ENCODE results near the gene BLACAT1. TPM values are rescaled to one million over a fixed set of nuclear protein-coding genes. Genes with fewer than 3 reads are reported as not detected.
A peak's percentile ranks its signal among the peaks of the same experiment; 100 is the strongest.
"Not testable (repeated sequence)": the region's sequence is repeated elsewhere in the genome, so short reads cannot be mapped to it uniquely, and the experiment has no call there.

Gene BLACAT1
- total RNA-seq, 3 donors from 2014 or later = 0.66 to 1.5 TPM; not detected in 1

DNA sequence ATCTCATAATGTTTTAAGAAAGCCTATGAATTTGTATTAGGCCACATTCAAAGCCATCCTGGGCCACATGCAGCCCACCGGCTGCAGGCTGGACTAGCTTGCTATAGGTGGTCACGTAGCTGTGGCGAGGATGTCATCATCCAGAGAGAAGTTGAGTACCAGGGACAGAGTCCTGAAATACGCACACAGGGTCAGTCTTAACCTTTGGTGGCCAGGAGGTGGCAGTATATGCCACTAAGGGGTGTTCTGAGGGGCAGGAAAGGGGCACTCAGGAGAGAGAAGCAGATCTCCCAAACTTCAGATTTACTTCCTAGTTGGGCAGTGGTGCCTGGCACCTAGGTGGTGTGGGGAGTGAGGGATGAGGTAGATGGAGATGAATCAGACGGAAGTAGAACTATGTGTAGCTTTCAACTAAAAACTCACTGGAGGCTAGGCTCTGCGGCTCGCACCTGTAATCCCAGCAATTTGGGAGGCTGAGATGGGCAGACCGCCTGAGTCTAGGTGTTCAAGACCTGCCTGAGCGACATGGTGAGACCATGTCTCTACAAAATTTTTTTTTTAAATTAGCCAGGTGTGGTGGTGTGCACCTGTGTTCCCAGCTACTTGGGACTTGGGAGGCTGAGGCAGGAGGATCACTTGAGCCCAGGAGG, 32.4 kb upstream of the BLACAT1 start:
- Histone ChIP-seq H3K27me3 (no peaks in the 10 kb centered on the region), H3K36me3 (no peaks in the 10 kb centered on the region), H3K4me1 (peaks cover 5 to 13% of the 10 kb centered on the region in 2 donors), H3K4me3 (no peak overlapping the region), H3K27ac (no peak overlapping the region), H3K9me3 (no peaks in the 10 kb centered on the region)
- TF ChIP-seq POLR2AphosphoS5 (IDR thresholded peaks at IDR 0.05) = no peak
- TF ChIP-seq, protein P1, sequence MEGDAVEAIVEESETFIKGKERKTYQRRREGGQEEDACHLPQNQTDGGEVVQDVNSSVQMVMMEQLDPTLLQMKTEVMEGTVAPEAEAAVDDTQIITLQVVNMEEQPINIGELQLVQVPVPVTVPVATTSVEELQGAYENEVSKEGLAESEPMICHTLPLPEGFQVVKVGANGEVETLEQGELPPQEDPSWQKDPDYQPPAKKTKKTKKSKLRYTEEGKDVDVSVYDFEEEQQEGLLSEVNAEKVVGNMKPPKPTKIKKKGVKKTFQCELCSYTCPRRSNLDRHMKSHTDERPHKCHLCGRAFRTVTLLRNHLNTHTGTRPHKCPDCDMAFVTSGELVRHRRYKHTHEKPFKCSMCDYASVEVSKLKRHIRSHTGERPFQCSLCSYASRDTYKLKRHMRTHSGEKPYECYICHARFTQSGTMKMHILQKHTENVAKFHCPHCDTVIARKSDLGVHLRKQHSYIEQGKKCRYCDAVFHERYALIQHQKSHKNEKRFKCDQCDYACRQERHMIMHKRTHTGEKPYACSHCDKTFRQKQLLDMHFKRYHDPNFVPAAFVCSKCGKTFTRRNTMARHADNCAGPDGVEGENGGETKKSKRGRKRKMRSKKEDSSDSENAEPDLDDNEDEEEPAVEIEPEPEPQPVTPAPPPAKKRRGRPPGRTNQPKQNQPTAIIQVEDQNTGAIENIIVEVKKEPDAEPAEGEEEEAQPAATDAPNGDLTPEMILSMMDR (IDR thresholded peaks at IDR 0.05) = peak; percentile 44 to 84 (median 56)
- intact Hi-C loops (cut with DNase I; ENCODE audit: low total_unique reads) = no loop called here
- DNase-seq (ENCODE audit: low spot score in 2 of 2) = no peak

- Histone ChIP-seq H3K4me1 (no peaks in the 10 kb centered on the region), H3K36me3 (no peaks in the 10 kb centered on the region), H3K27me3 (peaks cover 0 to 8% of the 10 kb centered on the region in 2 donors), H3K27ac (no peak overlapping the region), H3K9me3 (no peaks in the 10 kb centered on the region), H3K4me3 (no peak overlapping the region)
- TF ChIP-seq POLR2AphosphoS5 (IDR thresholded peaks at IDR 0.05) = no peak
- no peak for TF ChIP-seq POLR2A (IDR thresholded peaks at IDR 0.05)
- TF ChIP-seq, protein P1 (IDR thresholded peaks at IDR 0.05) = no peak
- intact Hi-C loops (cut with DNase I; ENCODE audit: low total_unique reads) = no loop called here
- no peak for DNase-seq (ENCODE audit: low spot score in 2 of 2)
Observed at GRCh38 chr1:205486258-205486657, 30.4 kb upstream of the BLACAT1 start.

DNA sequence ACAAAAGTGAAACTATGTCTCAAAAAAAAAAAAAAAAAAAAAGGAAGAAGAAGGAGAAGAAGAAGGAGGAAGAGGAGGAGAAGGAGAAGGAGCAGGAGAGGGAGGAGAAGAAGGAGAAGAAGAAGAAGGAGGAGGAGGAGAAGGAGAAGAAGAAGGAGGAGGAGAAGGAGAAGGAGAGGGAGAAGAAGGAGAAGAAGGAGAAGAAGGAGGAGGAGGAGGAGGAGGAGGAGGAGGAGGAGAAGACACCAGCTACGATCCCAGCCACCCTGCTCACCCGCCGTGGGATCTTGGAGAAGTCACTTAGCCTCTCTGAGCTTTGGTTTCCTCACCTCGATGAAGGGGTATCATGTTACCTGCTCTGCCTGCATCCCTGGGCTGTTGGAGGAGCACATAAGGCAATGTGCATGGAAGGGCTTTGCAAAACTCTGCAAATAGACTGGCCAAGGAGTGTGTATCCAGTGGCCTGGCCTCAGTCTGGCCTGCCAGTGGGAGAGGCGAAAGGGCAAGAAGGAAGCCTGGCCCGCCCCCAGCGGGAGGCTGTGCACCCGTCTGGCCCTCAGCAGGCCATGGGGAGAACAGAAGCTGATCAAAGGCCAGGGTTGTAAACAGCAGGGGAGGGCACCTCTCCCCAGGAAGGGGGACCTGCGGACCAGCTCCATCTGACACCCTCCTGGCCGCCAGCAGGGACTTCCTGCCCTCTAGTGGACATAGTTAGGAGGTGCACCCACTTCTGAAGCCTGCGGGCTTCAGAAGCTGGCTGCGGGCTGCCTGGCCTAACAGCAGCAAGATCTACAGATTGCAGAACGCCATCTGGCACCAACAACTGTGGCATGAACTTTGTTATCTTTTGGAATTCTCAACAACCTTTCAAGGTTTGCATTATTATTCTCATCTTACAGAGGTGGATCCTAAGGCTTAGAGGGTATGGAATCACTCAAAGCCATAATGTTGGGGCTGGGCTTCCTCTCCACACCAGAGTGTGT, 29.4 kb upstream of the BLACAT1 start:
- Histone ChIP-seq H3K36me3 (no peaks in the 10 kb centered on the region), H3K27me3 (peaks cover 0 to 9% of the 10 kb centered on the region in 2 donors), H3K9me3 (no peaks in the 10 kb centered on the region), H3K4me3 (no peak overlapping the region), H3K4me1 (no peaks in the 10 kb centered on the region), H3K27ac (no peak overlapping the region)
- intact Hi-C loops (cut with DNase I; ENCODE audit: low total_unique reads) = no loop called here
- DNase-seq (ENCODE audit: low spot score in 2 of 2) = peak in 1 of 2 donors; percentile 50
- TF ChIP-seq POLR2AphosphoS5 (IDR thresholded peaks at IDR 0.05) (no peak), POLR2A (IDR thresholded peaks at IDR 0.05) (no peak)
- TF ChIP-seq, protein P1 (IDR thresholded peaks at IDR 0.05) = peak; percentile 86 to 96 (median 87)

DNA sequence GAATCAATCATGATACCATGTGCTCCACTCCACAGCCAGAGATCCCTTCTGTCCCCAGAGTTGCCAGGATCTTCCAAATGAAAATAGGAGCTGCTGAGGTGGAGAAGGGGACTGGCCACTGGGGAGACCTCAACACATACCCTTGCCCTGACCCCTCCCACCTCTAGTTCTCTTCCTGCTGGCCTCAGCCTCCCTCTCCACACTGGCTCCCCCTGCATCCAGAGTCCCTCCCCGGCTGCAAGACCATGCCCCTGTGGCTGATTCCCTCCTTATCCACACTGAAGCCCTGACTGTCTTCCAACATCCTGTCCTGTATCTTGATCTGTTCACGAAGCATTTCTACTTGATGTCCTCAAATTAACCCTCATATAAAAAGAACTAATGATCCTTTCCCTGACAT, 27.5 kb upstream of the BLACAT1 start:
- no peaks in the 10 kb centered on the region for H3K4me1 ChIP-seq
- H3K36me3 ChIP-seq = no peaks in the 10 kb centered on the region
- no peaks in the 10 kb centered on the region for H3K9me3 ChIP-seq
- no peak overlapping the region for H3K4me3 ChIP-seq
- H3K27ac ChIP-seq = no peak overlapping the region
- TF ChIP-seq, protein P1 (IDR thresholded peaks at IDR 0.05) = no peak
- TF ChIP-seq POLR2A (IDR thresholded peaks at IDR 0.05) (no peak), POLR2AphosphoS5 (IDR thresholded peaks at IDR 0.05) (no peak)
- H3K27me3 ChIP-seq = peaks cover 0 to 9% of the 10 kb centered on the region in 2 donors
- DNase-seq (ENCODE audit: low spot score in 2 of 2) = no peak
- intact Hi-C loops (cut with DNase I; ENCODE audit: low total_unique reads) = no loop called here

GRCh38 chr1:205482587-205482986, 26.7 kb upstream of the BLACAT1 start:
- DNase-seq (ENCODE audit: low spot score in 2 of 2); H3K4me3 ChIP-seq; intact Hi-C loops (cut with DNase I; ENCODE audit: low total_unique reads); H3K9me3 ChIP-seq; H3K36me3 ChIP-seq; H3K27ac ChIP-seq; H3K4me1 ChIP-seq; H3K27me3 ChIP-seq: not testable (repeated sequence)
